Activated CD4-positive, alpha-beta T cell treated with anti-CD3 and anti-CD28 coated beads, Interleukin-2, amount 50 U/mL, for 24 hours (primary cell): ENCODE data around the gene BCL3.

ENCODE experiments used
- DNase-seq, 2 donors: peaks; one replicate each; pipeline ENCODE4 v3.0.0-alpha.2; 2020; ENCODE audit warnings: low read depth in 1 of 2, low spot score in 1 of 2

Gene BCL3

DNA sequence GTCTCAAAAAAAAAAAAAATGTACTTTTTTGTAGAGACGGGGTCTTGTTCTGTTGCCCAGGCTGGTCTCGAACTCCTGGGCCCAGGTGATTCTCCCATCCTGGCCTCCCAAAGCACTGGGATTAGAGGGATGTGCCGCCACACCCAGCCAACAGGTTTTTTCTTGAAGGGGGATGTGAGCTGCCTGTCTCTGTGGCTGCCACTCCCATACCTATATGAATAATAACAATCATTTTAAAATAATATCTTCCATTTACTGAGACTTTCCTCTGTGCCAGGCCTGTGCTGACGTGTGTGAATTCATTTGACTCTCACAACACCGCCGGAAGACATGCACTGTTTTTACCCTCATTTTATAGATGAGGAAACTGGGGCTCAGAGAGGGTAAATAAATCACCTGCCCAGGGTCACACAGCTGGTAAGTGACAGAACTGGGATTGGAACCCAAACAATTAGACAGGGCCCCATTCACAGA is 7.2 kb upstream of the BCL3 start:
- DNase-seq: no peak

DNA sequence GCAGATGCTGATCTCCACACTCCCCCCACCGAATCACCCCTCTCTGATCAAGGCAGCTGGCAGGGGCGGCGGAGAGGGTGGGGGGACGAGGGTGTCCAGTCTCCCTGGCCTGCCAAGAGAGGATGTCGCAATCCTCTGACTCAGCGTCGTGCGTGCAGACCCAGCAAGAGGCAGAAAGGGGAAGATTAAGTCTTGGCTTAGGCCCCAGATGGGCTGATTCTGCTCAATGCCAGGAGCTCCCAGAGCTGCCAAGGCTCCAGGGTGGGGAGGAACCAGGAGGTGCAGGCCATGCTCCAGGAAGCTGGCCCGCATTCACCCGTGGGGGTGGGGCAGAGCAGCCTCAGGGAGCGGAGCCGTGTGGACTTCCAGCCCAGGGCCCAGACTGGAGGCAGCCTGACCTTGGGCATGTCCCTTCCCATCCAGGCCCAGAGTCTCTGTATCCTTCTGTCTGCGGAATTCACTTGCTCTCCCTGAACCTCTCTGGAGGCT is 6.6 kb upstream of the BCL3 start:
- DNase-seq: no peak

DNA sequence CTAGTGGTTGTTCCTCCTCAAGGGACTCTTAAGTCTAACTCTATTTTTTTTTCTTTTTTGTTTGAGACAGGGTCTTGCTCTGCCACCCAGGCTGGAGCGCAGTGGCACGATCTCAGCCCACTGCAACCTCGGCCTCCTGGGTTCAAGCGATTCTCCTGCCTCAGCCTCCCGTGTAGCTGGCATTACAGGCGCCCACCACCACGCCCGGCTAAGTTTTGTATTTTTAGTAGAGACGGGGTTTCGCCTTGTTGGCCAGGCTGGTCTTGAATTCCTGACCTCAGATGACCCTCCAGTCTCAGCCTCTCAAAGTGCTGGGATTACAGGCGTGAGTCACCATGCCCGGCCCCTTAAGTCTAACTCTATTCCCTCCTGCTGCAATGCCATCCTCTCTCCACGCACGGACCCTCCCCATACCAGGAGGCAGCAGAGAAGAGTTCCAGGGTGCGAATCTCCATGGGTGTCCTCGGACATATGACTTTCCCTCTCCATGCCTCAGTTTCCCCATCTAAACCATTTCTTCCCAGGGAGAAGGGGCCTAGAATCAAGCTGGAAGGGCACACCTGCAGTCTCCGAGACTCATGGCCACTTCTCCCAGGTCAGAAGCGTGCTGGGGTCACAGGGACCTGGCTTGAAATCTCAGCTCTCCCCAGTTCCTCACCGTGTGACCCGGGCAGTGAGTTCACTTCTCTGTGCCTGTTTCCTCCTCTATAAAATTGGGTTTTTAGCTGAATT is 6.0 kb upstream of the BCL3 start:
- no peak for DNase-seq

DNA sequence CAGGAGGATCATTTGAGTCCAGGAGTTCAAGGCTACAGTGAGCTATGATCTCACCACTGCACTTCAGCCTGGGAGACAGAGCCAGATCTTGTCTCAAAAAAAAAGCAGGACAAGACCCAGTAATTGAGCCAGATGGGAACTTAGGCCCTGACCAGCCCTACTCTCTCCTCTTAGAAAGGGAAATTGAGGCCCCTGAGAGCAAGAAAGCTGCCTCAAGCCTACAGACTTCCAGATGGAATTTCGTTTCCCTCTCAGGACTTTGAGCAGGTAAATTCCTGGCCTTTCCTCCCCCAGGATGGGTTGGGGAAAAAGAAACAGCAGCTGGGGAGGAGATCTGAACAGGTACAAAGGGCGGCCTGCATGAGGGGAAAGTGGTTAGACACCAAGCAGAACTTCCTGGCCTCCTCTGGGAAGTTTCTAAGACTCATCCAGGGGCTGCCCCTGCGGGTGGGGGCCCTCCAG is 3.6 kb upstream of the BCL3 start:
- no peak for DNase-seq

DNA sequence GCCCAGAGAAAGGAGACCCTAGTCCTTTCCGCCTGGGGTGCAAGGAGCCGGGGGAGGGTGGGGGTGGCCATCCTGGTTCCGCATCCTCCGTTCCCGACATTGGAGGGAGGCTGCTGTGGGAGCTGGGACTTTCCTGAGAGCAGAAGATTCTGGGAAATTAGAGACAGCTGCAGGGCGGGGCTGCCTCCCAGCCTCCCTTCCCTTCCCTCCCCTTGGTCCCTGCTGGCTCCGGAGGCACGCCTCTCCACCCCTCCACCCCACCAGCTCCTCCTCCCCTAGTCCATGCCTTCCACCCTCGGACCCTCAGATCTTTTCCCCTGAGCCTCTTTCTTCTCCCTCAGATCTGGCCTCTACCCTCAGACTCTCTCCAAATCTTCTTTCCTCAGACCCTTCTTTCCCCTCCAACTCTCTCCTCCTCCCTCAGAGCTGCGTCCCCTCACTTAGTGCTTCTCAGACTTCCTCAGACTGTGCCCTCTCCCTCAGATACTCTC is 3.1 kb upstream of the BCL3 start:
- no peak for DNase-seq

DNA sequence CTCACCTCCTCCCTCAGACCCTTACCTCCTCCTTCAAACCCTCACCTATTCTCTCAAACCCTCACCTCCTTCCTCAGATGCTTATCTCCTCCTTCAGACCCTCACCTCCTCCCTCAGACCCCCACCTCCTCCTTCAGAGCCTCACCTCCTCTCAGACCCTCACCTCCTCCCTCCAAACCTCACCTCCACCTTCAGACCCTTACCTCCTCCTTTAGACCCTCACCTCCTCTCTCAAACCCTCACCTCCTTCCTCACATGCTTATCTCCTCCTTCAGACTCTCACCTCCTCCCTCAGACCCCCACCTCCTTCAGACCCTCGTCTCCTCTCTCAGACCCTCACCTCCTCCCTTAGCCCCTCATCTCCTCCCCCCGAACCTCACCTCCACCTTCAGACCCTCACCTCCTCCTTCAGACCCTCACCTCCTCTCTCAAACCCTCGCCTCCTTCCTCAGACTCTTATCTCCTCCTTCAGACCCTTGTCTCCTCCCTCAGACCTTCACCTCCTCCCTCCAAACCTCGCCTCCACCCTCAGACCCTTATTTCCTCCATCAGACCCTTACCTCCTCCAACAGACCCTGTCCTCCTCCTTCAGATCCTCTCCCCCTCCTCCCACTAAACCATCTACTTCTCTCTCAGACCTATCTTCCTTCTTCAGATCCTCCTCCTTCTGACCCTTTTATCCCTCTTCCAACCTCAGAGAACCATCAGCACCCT is 2.5 kb upstream of the BCL3 start:
- DNase-seq: no peak

DNA sequence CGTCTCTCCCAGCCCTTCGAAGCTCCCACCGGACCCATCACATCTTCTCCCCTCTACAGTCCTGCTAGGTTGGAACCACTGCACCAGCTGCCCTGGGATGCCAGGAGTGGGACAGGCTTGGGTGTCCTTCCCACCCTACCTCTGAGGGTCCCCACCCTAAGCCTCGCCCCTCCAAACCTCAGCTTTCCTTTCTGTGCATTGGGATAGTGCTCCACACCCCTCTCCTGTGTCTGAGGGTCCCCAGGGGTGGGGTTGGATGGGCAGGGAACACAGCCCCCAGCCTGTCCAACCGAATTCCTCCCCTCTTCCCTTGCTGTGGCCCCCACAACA is 1.9 kb upstream of the BCL3 start:
- no peak for DNase-seq

DNA sequence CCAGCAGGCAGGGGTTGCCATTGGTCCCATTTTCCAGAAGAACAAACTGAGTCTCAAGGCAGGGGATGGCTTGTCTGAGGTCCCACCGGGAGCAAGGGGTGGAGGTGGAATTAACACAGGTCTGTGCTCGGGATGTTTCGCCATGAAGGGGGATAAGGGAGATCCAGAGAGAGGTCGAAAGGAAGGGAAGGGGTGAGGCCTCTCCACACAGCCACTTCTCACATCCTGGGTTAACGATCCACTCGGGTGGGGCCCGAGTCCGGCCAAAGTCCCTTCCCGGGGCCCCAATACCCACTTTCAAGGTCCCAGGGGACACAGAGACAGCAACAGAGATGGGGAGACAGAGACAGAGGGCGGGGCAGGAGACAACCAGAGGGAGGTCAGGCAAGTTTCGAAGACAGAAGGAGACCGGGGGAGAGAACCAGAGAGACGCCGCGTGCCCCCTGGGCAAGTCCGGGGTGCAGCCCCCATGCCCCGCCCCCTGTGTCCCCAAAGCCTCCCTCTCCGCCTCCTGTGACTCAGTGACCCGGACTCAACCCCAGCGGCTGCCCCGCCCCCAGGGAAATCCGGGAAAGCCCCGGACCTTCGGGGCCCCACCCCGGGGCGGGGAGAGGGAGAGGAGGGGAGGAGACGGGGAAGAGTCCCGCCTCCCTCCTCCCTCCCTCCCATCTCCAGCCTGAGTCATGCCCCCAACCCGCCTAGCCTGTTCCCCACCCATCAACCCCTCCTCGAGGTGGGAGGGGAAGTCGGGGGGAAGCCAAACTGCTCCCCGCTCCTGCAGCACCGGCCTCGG is 1.4 kb upstream of the BCL3 start:
- DNase-seq: peak; percentile 86 to 91

DNA sequence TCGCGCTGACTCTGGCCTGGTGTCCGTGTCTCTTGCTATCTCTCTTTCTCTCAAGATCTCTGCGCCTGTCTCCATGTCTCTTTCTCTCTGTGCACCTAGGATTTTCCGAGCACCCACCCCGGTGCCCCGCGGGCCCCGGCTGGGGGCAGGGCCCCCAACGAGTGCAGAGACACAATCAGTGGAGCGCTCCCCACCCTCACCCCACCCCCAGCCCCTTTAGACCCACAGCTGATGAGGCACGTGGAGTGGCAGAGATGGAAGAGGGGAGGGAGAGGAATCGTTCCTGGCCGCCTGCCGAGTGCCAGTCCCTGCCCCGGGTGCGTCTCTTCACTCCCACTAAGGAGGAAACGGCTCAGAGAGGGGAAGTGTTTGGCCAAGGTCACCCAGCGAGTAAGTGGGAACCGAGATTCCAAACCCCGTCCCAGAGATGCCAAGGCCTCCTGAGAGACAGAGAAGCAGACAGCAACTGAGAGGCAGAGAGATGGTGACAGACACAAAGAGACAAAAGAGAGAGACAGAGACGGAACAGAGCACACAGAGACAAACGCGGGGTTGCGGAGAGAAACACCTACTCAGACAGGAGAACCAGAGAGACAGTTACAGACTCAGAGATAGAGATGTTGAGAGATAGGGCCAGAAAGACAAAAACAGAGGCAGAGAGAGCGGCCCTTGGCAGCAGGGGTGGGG is 626 bp upstream of the BCL3 start:
- DNase-seq: peak in 1 of 2 donors; percentile 30

DNA sequence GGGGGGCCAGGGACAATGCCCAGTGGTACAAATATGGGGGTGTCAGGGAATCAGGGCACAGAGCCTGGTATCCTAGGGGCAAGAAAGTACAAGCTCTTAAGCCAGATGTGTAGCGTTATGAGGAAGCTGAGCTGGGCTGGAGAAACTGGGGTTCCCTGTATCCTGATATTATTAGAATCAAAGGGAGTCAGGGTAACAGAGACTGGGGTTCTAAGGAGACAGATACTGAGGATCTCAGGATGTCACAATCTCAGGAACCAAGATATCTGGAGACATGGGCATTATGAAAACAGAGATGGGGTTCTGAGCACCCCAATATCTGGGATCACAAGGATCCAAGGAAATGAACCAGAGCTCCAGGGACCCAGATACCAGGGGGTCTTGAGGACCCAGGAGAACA is 784 bp downstream of the BCL3 start:
- DNase-seq: no peak

DNA sequence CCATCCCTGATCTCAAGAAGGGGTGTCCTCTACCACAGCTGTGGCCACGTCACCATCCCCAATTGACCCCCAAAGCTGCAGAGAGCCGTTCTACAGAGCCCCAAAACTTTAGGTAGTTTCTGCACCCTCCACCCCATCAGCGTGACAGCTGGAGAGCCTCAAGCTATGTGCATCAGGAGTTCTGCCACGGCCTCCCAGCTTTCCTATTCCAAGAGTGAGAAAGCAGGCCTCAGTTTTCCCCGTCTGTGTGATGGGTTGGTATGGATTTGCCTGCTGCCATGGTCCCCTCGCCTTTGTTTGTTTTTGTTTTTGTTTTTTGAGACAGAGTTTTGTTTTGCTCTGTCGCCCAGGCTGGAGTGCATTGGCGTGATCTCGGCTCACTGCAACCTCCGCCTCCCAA is 1.5 kb downstream of the BCL3 start:
- no peak for DNase-seq

DNA sequence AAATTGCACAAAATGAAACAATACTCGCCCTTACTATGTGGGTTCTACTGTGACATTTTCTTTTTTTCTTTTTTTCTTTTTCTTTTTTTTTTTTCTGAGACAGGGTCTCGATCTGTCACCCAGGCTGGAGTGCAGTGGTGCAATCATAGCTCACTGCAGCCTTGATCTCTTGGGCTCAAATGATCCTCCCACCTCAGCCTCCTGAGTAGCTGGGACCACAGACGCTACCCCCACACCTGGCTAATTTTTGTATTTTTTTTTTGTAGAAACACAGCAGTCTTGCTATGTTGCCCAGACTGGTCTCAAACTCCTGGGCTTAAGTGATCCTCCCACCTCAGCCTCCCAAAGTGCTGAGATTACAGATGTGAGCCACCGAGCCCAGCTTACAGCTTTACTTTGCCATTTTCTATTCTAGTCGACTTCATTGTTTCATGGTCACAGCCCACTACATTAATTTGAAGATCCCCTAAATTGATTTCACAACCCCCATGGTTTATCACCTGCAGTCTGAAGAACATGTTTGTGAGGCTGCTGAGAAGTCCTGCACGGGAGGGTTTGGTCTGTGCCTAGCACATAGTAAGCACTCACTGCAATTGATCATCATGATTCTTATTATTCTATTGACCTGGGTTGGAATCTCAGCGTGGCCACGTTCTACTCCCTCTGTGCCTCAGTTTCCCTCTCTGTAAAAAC is 3.8 kb downstream of the BCL3 start:
- DNase-seq: no peak

DNA sequence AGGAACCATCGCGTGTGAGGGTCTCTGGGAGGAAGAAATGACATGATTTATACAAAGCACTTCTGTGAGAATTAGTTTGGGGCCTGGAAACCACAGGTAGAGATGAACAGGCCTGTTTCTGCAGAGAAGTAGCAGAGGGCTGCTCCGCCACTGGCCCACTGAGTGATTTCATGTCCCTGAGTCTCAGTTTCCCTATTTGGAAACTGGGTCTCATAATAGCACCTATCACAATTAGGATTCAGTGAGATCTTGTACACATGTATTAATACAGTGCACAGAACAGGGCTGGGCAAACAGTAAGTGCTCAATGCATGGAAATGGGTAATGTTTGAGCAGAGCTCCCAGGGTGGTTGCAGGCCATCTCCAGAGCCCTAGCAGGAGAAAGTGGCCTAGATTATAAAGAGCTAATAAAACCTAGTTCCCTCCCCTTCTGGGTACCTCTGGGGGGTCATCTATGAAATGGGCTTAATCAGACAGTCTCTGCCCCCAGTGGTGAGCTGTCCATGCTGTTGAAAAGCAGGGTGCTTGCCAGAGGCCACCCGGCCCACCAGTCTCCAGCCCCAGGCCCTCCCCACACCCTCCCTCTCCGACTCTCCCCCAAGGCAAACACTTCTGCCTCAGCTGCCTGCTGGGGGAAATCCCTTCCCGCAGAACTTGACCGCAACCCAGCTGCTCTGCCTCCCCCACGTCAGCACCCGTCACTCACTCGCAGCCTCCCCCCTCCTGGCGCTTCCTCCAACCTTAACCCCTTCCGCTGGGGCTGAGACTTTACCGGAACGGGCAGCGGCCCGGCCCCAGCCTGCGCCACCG is 4.5 kb downstream of the BCL3 start:
- DNase-seq: peak; percentile 77 to 92

DNA sequence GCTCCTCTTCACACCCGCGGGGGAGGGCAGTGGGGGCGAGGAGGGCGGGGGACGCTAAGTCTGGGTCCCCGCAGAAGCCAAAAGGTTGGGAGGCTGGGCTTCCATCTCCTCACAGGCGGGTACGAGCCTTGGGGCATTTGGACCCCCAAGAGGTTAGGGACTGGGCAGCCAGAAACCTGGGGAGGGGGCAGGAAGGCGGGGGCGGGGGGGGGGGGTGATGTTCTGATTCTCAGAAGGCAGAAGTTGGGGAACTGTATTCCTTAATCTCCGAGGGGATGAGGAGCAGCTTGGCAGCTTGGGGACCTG is 5.1 kb downstream of the BCL3 start:
- no peak for DNase-seq

DNA sequence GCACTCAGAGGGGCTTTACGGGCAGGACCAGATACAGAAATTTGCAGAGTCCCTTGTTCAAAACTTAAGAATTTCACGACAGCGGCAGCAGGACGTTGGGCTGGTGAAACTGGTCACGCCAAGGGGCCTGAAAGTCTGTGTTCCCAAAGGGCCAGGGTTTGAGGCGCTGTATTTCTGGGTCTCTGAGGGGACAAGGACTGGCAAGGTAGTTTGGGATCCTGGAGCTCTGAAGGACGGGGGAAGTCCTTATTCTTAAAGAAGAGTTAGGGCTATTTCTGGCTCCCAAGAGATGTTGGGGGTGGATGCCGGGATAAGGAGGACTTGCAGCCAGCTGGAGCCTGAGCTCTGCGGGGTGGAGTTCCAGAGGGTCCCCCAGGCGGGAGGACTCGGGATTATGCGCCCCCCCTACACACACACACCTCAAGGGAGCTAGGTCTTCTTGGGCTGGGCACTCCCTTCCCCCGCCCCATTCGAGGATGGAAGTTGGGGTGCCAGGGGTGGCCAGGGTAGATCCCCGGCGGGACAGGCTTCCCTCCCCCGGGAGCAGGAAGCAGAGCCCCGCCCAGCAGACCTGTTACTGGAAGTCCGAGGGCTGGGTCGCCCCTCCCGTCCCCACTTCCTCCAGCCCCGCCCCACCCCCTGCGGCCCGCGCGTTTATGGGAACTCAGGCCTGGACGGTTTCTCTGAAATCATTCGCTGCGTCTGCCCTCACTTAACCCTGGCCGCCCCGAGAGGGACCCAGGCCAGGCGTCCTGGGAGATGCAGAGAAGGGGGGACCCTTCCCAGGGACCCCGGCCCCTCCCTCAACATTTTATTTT is 5.6 kb downstream of the BCL3 start:
- DNase-seq: peak; percentile 38 to 63

DNA sequence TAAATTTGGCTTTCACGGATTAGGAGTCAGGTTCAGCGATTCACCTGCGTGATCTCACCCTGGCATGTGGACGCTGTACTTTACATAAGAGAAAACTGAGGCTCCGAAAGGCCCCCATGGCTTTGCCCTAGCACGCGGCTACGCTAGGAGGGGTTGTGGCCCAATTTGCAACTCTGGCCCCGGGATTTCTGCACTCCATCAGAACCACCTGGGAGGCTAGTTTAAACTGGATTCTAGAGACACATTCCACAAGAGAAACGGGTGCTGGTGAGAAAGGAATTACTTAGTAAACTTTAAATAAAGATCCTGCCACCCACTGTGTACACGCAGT is 6.2 kb downstream of the BCL3 start:
- DNase-seq: no peak

DNA sequence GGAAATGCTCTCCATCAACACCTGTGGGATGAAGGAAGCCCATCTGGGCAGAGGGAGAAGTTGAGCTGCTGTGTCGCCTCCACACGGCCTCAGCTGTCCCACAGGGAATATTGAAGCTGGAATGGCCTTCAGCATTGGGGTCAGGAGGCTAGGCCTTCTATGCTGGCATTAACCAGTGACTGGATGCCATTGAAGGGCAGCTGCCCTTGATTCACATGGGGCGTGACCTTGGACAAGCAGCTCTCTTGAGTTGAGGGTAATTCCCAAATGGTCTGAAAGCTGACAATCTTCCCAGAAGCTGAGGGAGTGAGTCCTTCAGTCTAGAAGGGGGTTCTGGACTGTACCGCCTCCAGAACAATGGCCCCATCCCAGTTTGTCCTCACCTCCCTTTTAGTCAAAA is 6.7 kb downstream of the BCL3 start:
- DNase-seq: no peak

DNA sequence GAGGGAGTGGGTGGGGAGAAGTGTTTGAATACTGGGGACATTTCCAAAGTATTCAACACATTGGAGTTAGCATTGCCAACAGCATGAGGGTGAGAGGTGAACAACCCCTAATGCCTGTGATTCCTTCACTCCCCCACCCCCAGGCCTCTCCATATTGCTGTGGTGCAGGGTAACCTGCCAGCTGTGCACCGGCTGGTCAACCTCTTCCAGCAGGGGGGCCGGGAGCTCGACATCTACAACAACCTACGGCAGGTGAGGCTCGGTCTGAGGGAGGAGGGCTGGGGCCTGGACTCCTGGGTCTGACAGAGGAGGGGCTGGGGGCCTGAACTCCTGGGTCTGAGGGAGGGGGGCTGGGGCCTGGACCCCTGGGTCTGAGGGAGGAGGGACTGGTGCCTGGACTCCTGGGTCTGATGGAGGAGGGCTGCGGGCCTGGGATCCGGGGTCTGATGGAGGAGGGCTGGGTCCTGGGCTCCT is 7.6 kb downstream of the BCL3 start:
- no peak for DNase-seq
